ENCODE measurements around the gene CDH4. TPM values are rescaled to one million over a fixed set of nuclear protein-coding genes. Genes with fewer than 3 reads are reported as not detected.

The CDH4 gene
- polyA plus RNA-seq, 1 donor (not counting 4 experiments of a cell fraction or from before 2014, with no cell fraction given): 2.2 TPM

DNA sequence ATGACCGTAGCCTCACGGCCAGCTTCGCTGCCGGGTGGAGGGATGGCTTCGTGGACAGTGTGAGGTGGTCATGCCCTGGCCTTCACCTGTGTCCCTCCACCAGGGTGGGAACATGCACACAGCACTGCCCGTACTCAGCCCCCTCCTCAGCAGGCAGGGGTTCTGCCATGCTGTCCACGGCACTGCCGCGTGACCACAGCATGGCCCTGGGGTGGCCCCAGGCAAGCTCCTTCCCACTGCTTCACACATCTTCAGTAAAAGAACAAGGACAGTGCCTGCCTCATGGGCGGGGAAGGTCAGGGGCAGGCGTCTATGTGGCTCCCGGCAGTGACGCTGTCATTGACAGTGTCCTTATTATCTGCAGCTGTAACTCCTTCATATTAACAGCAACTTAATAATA lies 607.7 kb downstream of the CDH4 start:
- FAIRE-seq: no peak

DNA sequence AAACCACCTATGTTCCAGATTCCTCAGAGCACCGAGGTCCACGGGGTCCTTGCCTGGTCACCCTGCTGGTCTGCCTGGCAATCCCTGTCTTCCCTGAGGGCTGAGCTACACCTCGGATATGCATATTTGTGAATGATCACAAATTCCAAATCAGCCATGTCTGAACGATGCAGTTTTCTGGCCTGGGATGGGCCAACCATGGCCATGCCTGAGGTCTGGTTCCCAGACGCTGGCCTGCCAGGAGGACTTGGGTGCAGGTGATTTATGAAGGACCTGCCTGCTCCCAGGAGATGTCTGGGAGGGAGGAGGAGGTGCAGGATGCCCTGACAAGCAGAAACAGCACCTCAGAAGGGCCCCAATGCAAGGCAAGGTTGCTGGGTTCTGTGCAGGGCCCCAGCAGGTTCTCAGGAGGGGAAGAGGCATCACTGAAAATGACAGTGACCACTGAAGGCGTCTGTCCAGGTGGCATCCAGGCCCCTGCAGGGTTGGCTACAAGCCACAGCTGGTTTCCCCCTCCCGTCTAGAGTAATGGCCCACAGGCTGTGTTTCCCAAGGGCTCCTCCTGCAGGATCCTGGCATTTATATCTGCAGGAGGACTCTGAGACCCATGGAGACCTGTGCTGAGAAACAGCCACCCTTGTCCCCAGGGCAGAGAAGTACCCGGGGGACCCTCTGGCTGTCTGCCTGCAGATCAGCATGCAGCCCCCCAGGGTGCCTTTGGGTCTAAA lies 608.4 kb downstream of the CDH4 start:
- H3K9ac ChIP-seq (ENCODE audit: control insufficient read depth, extremely low read depth, insufficient read depth, low read length): no peak overlapping the region
- H3K4me2 ChIP-seq (ENCODE audit: control insufficient read depth, extremely low read depth, insufficient read depth, low read depth, low read length): no peak overlapping the region
- H3K9me3 ChIP-seq (ENCODE audit: control insufficient read depth, low read depth, low read length): no peaks in the 10 kb centered on the region
- H4K20me1 ChIP-seq (ENCODE audit: control insufficient read depth, extremely low read depth, insufficient read depth, low read length): no peaks in the 10 kb centered on the region
- no peak overlapping the region for H3K4me3 ChIP-seq (ENCODE audit: control insufficient read depth in 2 of 3, extremely low read depth in 1 of 3, insufficient read depth in 2 of 3, low read depth in 1 of 3, low read length in 3 of 3)
- no peak overlapping the region for H3K27ac ChIP-seq (ENCODE audit: control insufficient read depth, insufficient read depth, low read length)
- DNase-seq (ENCODE audit: low read depth, low spot score) (no peak), FAIRE-seq (no peak)
- H3K9me1 ChIP-seq (ENCODE audit: control insufficient read depth, extremely low read depth, insufficient read depth, low read length): no peaks in the 10 kb centered on the region
- H3K27me3 ChIP-seq (ENCODE audit: control insufficient read depth, extremely low read depth, insufficient read depth, low read length): peaks cover 6% of the 10 kb centered on the region
- no peaks in the 10 kb centered on the region for H3K36me3 ChIP-seq (ENCODE audit: control insufficient read depth in 2 of 2, extremely low read depth in 1 of 2, insufficient read depth in 2 of 2, low read length in 2 of 2)
- TF ChIP-seq EZH2 (IDR thresholded peaks at IDR 0.05; ENCODE audit: low read length): no peak
- TF ChIP-seq, protein P1, sequence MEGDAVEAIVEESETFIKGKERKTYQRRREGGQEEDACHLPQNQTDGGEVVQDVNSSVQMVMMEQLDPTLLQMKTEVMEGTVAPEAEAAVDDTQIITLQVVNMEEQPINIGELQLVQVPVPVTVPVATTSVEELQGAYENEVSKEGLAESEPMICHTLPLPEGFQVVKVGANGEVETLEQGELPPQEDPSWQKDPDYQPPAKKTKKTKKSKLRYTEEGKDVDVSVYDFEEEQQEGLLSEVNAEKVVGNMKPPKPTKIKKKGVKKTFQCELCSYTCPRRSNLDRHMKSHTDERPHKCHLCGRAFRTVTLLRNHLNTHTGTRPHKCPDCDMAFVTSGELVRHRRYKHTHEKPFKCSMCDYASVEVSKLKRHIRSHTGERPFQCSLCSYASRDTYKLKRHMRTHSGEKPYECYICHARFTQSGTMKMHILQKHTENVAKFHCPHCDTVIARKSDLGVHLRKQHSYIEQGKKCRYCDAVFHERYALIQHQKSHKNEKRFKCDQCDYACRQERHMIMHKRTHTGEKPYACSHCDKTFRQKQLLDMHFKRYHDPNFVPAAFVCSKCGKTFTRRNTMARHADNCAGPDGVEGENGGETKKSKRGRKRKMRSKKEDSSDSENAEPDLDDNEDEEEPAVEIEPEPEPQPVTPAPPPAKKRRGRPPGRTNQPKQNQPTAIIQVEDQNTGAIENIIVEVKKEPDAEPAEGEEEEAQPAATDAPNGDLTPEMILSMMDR (optimal IDR thresholded peaks at IDR 0.05 in 1 of 3, IDR thresholded peaks at IDR 0.05 in 1 of 3, conservative IDR thresholded peaks at IDR 0.05 in 1 of 3; ENCODE audit: extremely low read depth in 1 of 3, insufficient read depth in 2 of 3, low read length in 3 of 3): peak in 2 of 3 experiments; percentile 13 to 32
- no peak overlapping the region for H2AFZ ChIP-seq (ENCODE audit: control insufficient read depth, low read length)
- dilution Hi-C loops (cut with MboI; ENCODE audit: extremely low pct_ligation_motif_present, low sequenced_read_pairs): no loop called here
- H3K4me1 ChIP-seq (ENCODE audit: control insufficient read depth, extremely low read depth, insufficient read depth, low read length): no peaks in the 10 kb centered on the region
- H3K79me2 ChIP-seq (ENCODE audit: control insufficient read depth, insufficient read depth, low read length): no peaks in the 10 kb centered on the region

More for the DNA sequence above, 607.7 kb downstream of the CDH4 start:
- Histone ChIP-seq H3K27me3 (ENCODE audit: control insufficient read depth, extremely low read depth, insufficient read depth, low read length) (peaks cover 5% of the 10 kb centered on the region), H3K9me3 (ENCODE audit: control insufficient read depth, low read depth, low read length) (no peaks in the 10 kb centered on the region), H3K4me2 (ENCODE audit: control insufficient read depth, extremely low read depth, insufficient read depth, low read depth, low read length) (no peak overlapping the region), H3K27ac (ENCODE audit: control insufficient read depth, insufficient read depth, low read length) (no peak overlapping the region), H3K9ac (ENCODE audit: control insufficient read depth, extremely low read depth, insufficient read depth, low read length) (no peak overlapping the region), H3K36me3 (ENCODE audit: control insufficient read depth in 2 of 2, extremely low read depth in 1 of 2, insufficient read depth in 2 of 2, low read length in 2 of 2) (no peaks in the 10 kb centered on the region), H3K9me1 (ENCODE audit: control insufficient read depth, extremely low read depth, insufficient read depth, low read length) (no peaks in the 10 kb centered on the region), H3K4me3 (ENCODE audit: control insufficient read depth in 2 of 3, extremely low read depth in 1 of 3, insufficient read depth in 2 of 3, low read depth in 1 of 3, low read length in 3 of 3) (no peak overlapping the region), H3K79me2 (ENCODE audit: control insufficient read depth, insufficient read depth, low read length) (no peaks in the 10 kb centered on the region), H4K20me1 (ENCODE audit: control insufficient read depth, extremely low read depth, insufficient read depth, low read length) (no peaks in the 10 kb centered on the region), H3K4me1 (ENCODE audit: control insufficient read depth, extremely low read depth, insufficient read depth, low read length) (no peaks in the 10 kb centered on the region), H2AFZ (ENCODE audit: control insufficient read depth, low read length) (no peak overlapping the region)
- no peak for DNase-seq (ENCODE audit: low read depth, low spot score)
- TF ChIP-seq, protein P1 (optimal IDR thresholded peaks at IDR 0.05 in 1 of 3, IDR thresholded peaks at IDR 0.05 in 1 of 3, conservative IDR thresholded peaks at IDR 0.05 in 1 of 3; ENCODE audit: extremely low read depth in 1 of 3, insufficient read depth in 2 of 3, low read length in 3 of 3): no peak
- no peak for TF ChIP-seq EZH2 (IDR thresholded peaks at IDR 0.05; ENCODE audit: low read length)
- dilution Hi-C loops (cut with MboI; ENCODE audit: extremely low pct_ligation_motif_present, low sequenced_read_pairs): no loop called here

Data from keratinocyte (primary cell).